SJCRH30 (cell line): ENCODE results near the gene CDK17. TPM values are rescaled to one million over a fixed set of nuclear protein-coding genes. Genes with fewer than 3 reads are reported as not detected.

Experiments used
- DNase-seq, 2 experiments: peaks; one replicate each; pipeline ENCODE4 v3.0.0-alpha.2; 2015 to 2020
- H3K27ac ChIP-seq: fragments of 250-450 bp; sonication (Bioruptor Pico); 2 replicates; pipeline ENCODE4 v1.5.1; 2020; ENCODE audit warnings: mild to moderate bottlenecking, moderate library complexity
- H3K27me3 ChIP-seq: fragments of 250-450 bp; sonication (Bioruptor Pico); 2 replicates; pipeline ENCODE4 v1.5.1; 2020; ENCODE audit warnings: mild to moderate bottlenecking, moderate library complexity
- H3K36me3 ChIP-seq: fragments of 250-450 bp; sonication (Bioruptor Pico); 2 replicates; pipeline ENCODE4 v1.5.1; 2020; ENCODE audit warnings: mild to moderate bottlenecking, moderate library complexity
- H3K4me1 ChIP-seq: fragments of 250-450 bp; sonication (Bioruptor Pico); 2 replicates; pipeline ENCODE4 v1.5.1; 2020; ENCODE audit warnings: mild to moderate bottlenecking, moderate library complexity
- H3K4me3 ChIP-seq: fragments of 250-450 bp; sonication (Bioruptor Pico); 2 replicates; pipeline ENCODE4 v1.5.1; 2020; ENCODE audit warnings: mild to moderate bottlenecking, moderate library complexity
- H3K9me3 ChIP-seq: fragments of 250-450 bp; sonication (Bioruptor Pico); replicated peaks from 2 replicates; pipeline ENCODE4 v1.5.1; 2020; ENCODE audit warnings: mild to moderate bottlenecking, moderate library complexity
- total RNA-seq: library from RNA; depleted of rRNA; stranded (reverse); fragments of >200 nt; shearing (Covaris generic); gene quantifications from 2 replicates; pipeline ENCODE4 v1.2.3, GENCODE V29; 2014

The CDK17 gene
- total RNA-seq, 1 experiment from 2014 or later = 28.0 TPM

DNA sequence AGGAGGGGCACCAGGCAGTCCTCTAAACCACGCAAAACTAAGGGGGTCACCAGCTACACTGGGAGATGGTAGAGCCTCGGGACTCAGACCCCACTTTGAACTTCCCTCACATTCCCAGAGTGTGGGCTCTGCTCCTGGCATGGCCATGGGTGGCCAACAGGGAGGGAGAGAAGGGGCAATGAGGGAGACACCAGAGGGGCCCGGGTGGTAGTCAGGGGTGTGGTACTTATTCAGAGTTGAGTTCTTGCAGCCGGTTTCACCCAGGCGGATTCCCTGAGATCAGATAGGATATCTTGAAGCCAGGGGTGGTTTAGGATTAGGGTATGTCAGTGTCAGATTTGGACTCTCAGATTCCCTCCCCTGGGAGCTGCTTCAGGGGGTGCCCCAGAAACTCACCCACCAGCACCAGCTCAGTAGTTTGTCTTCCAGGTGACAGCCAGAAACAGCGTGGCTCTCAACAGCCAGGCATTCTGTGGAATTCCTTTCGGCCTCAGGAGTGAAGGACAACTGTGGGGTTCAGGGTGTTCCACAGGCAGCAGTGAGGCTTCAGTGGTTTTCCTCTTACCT, 150.0 kb downstream of the CDK17 start:
- no peaks in the 10 kb centered on the region for H3K4me1 ChIP-seq
- no peaks in the 10 kb centered on the region for H3K9me3 ChIP-seq
- H3K36me3 ChIP-seq = peaks cover 56% of the 10 kb centered on the region
- H3K4me3 ChIP-seq = no peak overlapping the region
- H3K27me3 ChIP-seq = no peaks in the 10 kb centered on the region
- no peak overlapping the region for H3K27ac ChIP-seq
- no peak for DNase-seq

DNA sequence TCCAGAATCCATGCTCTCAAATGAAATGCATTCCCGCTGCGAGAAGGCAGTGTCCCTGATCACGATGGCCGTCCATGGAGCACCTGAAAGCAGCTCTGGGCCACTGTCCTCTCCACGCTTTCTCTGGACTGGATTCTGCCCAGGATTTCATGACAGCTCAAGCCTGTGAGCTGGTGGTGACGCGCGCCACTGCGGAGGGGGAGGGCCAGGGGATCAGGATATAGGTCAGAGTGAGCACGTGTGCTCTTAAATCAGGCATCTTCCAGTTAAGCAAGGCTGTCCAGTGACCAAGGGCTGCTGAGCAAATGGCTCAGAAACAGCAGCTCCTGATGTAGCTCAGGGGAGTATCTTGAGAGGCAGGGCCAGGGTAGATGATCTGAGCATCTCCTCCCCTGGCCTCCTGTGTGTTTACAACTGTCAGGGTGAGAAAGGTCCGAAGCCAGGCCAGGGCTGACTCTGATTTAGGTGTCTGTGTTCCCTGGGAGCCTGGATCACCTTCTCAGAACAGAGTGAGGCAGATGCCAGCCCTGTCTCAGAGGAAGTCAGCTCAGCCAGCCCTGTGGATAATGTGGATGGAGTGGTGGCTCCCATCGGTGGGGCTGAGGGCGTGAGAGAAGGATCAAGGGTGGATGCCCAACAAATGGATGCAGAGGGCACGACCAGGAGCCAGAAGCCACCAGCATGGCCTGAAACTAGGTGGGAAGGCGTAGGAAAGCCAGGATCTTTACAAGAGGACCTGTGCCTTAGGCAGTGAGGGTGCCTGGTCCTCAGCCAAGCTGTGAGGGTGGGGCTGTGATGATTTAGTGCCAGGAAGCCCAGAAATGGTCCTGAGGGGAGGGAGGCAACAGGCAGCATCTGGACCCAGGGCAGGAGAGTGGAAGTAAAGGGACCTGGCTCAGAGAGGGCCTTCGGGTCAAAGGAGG, 150.8 kb downstream of the CDK17 start:
- Histone ChIP-seq H3K27ac (no peak overlapping the region), H3K4me1 (no peaks in the 10 kb centered on the region), H3K4me3 (no peak overlapping the region), H3K9me3 (no peaks in the 10 kb centered on the region), H3K36me3 (peaks cover 56% of the 10 kb centered on the region), H3K27me3 (no peaks in the 10 kb centered on the region)
- DNase-seq = no peak

DNA sequence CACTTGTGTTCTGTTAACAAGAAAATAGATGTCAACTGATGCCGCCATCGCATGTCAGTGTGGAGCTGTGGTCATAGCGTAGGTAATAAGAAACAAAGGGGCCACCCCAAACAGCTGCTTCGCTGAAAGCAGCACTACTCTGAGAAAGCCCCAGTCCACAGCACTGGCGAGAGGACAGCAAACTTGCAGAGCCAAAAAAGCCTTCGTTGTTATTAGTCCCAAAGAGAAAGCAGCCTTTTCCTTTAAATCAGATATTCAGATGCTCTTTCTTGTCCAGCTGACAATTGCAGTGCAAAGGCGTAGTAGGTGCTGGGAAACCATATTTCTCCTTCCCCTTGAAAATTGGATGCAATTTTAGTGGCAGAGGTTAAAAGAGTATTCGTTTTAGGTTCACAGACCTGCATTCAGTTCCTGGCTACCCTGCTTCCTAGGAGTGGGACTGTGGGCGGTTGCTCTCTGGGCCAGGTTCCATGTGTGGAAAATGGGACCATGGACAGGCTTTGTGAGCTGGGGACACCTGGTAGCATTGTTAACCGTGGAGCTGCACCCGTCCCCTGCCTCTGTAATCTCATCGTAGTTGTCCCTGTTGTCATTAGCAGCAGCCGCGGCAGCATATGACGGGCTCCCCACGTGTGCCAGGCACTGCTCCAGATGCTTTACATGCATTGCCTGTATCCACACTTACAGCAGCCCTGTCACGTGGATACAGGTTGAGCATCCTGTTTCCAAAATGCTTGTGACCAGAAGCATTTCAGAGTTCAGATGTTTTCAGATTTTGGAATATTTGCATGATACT, 151.9 kb downstream of the CDK17 start:
- no peak for DNase-seq
- Histone ChIP-seq H3K4me3 (no peak overlapping the region), H3K36me3 (peaks cover 52% of the 10 kb centered on the region), H3K4me1 (no peaks in the 10 kb centered on the region), H3K27ac (no peak overlapping the region), H3K27me3 (no peaks in the 10 kb centered on the region), H3K9me3 (no peaks in the 10 kb centered on the region)

DNA sequence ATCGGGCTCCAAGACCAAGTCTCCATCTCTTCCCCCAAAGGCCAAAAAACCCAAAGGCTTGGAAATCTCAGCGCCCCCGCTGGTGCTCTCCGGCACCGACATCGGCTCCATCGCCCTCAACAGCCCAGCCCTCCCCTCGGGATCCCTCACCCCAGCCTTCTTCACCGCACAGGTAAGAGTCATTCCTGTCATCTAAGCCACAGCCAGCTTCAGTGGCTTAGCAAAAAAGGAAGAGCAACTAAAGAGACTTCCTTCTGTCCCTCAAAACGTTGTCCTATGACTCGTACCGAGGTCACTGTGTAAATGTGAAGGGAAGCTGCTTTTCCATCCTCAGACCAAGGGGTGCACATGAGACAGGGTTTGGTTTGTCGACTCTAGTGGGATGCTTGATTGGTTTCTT, 152.7 kb downstream of the CDK17 start:
- H3K9me3 ChIP-seq = no peaks in the 10 kb centered on the region
- no peak for DNase-seq
- no peaks in the 10 kb centered on the region for H3K4me1 ChIP-seq
- no peaks in the 10 kb centered on the region for H3K27me3 ChIP-seq
- no peak overlapping the region for H3K4me3 ChIP-seq
- no peak overlapping the region for H3K27ac ChIP-seq
- peaks cover 45% of the 10 kb centered on the region for H3K36me3 ChIP-seq

DNA sequence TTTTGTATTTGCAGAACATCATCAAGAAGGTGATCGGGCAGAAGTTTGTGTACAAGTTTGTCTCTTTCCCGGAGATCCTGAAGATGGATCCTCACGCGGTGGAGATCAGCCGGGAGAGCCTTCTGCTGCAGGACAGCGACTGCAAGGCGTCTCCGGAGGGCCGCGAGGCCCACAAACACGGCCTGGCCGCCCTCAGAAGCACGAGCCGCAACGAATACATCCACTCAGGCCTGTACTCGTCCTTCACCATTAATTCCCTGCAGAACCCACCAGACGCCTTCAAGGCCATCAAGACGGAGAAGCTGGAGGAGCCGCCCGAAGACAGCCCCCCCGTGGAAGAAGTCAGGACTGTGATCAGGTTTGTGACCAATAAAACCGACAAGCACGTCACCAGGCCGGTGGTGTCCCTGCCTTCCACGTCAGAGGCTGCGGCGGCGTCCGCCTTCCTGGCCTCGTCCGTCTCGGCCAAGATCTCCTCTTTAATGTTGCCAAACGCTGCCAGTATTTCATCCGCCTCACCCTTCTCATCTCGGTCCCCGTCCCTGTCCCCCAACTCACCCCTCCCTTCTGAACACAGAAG, 153.2 kb downstream of the CDK17 start:
- H3K27me3 ChIP-seq = no peaks in the 10 kb centered on the region
- H3K9me3 ChIP-seq = no peaks in the 10 kb centered on the region
- H3K36me3 ChIP-seq = peaks cover 40% of the 10 kb centered on the region
- no peak overlapping the region for H3K27ac ChIP-seq
- no peak overlapping the region for H3K4me3 ChIP-seq
- DNase-seq = no peak
- H3K4me1 ChIP-seq = no peaks in the 10 kb centered on the region

DNA sequence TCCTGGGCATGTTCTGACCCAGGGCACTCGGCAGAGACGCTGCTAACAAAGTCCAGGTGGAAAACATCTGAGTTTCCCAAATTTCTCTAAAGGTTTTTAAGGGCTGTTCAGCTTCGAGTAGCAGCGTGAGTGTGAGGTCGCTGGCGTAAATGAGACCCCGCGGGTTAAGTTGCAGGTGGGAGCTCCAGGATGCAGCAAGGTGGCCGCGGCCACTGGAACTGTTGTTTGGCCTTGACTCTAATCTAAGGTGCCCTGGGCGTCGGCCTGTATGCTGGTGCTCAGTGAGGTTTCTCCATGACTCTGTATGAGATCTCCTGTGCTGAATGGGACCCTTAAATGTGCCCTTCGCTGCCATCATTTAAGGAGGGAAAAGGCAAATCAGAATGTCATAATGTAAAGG, 155.4 kb downstream of the CDK17 start:
- Histone ChIP-seq H3K27me3 (no peaks in the 10 kb centered on the region), H3K27ac (no peak overlapping the region), H3K4me3 (no peak overlapping the region), H3K4me1 (no peaks in the 10 kb centered on the region), H3K9me3 (no peaks in the 10 kb centered on the region), H3K36me3 (peaks cover 24% of the 10 kb centered on the region)
- DNase-seq = no peak

DNA sequence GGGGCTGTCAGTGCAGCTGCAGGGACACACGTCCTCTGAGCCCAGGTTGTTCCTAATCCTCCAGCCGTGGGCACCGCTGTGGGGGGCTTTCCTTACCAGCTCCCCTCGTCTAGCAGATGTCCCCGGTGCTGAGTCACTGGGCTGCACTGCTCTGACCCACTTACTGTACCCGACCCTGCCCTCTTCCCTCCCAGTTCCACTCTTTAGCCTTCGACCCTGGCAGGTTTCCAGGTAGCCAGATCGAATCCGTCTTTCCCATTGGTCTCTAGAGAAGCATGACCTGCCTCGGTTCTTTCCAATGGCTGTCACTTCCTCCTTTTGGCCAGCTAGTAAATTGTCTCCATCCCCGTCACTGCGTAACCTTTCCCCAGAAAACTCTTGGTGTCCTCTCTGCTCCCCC, 157.6 kb downstream of the CDK17 start:
- H3K4me1 ChIP-seq = no peaks in the 10 kb centered on the region
- H3K36me3 ChIP-seq = peaks cover 6% of the 10 kb centered on the region; the same call in 1 of the 2 replicates
- no peak for DNase-seq
- no peak overlapping the region for H3K4me3 ChIP-seq
- H3K27ac ChIP-seq = no peak overlapping the region
- H3K9me3 ChIP-seq = no peaks in the 10 kb centered on the region
- H3K27me3 ChIP-seq = no peaks in the 10 kb centered on the region

DNA sequence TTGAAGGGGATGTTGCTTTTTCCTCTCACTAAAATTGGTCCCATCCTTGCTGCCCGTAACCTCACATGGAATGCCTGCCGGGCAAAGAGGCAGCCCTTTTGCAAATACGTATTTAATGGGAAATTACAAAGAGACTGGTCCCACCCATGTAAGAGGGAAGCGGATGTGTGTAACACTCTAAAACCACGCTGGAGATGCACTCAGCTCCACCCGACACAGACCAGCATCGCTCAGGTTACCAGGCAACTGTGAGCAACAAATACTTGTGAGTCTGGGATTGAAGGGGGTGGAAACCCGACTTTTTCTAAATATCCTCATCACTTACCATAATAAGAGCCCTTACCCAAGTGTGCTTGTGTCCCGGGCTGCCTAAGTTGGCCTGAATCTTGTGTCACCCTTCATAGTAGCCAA, 158.4 kb downstream of the CDK17 start:
- no peak for DNase-seq
- H3K4me3 ChIP-seq = no peak overlapping the region
- no peak overlapping the region for H3K27ac ChIP-seq
- H3K4me1 ChIP-seq = no peaks in the 10 kb centered on the region
- H3K27me3 ChIP-seq = no peaks in the 10 kb centered on the region
- peaks cover 3% of the 10 kb centered on the region; the same call in 1 of the 2 replicates for H3K36me3 ChIP-seq
- no peaks in the 10 kb centered on the region for H3K9me3 ChIP-seq

DNA sequence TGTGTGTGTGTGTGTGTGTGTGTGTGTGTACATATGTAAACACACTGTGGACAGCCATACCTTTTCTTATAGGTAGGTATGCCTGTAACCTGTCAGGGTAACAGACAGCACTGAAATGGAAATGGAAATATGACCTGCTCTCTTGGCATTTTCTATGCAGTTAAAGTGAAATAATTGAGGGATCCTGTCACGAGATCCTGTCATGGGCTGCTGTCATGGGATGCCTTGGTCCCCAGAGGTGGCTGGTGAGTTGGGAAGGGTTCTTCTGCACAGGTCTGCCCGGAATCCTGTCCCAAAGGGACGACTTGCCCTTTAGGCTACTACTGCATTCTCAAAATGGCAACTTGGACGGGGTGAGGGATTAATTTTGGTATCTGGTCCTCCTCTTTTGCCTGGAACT, 158.8 kb downstream of the CDK17 start:
- Histone ChIP-seq H3K4me3 (no peak overlapping the region), H3K27ac (no peak overlapping the region), H3K9me3 (no peaks in the 10 kb centered on the region), H3K36me3 (peaks cover 2% of the 10 kb centered on the region; the same call in 1 of the 2 replicates), H3K27me3 (no peaks in the 10 kb centered on the region), H3K4me1 (no peaks in the 10 kb centered on the region)
- DNase-seq = no peak

DNA sequence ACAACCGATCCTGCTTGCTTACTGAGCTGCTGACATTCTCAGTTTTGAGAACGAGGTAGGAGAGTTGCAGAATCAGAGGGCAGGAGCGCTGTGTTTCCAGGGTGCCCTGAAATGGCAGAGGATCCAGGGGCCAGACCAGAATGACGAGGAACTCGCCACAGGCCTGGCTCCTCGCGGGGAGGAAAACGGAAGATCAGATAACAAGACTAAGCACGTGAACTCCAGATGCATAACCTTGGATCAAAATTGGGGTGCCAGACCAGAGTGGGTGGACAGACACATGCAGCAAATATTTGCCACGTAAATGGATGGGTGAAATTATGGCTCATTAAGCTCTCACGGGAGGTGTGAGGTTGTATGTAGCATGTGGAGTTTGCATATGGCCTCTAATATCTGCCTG, 159.6 kb downstream of the CDK17 start:
- Histone ChIP-seq H3K4me1 (no peaks in the 10 kb centered on the region), H3K27ac (no peak overlapping the region)
- no peak for DNase-seq

DNA sequence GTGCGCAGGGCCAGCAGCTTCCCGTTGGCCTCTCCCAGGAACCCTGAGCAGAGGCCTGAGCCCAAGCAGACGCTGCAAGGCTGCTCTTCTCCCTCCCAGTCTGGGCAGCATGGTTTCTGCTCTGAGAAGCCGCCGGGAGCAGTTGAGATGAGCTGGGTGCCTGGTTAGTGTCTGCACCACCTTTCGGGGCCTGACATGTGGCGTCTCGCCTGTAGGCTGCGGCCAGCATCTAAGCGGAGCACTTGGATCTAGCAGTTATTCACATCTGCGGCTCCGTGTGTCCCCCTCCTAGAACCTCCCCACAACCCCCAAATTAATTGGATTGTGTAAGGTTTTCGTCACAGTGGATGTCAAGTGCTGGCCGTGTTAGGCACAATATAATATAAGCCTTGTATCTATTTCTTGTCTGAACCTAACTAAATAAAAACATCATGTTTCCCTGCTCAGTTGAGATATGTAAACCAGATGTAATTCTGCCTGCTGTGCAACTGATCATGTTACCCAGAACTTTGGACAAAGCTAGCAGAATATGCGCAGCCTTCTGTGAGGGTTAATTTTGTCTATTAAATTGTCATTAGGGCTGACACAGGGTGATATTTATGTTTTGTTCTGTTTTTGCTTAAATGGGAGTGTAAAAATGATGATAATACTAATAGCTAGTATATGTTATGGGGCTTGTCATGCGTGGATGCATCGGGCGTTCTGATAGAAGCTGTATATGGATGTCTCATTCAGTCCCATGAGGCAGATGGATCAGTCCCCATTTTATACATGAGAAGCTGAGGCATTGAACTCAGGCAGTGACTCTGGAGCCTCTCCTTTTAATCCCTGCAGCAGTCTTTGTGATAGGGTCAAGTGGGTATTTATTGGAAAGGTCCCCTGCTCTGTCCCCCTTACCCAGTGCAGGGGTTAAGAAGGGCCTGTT, 160.3 kb downstream of the CDK17 start:
- Histone ChIP-seq H3K4me1 (no peaks in the 10 kb centered on the region), H3K9me3 (no peaks in the 10 kb centered on the region), H3K36me3 (peaks cover 14% of the 10 kb centered on the region), H3K4me3 (no peak overlapping the region), H3K27me3 (no peaks in the 10 kb centered on the region), H3K27ac (no peak overlapping the region)
- DNase-seq = no peak

More for the DNA sequence above, 159.6 kb downstream of the CDK17 start:
- Histone ChIP-seq H3K9me3 (no peaks in the 10 kb centered on the region), H3K36me3 (peaks cover 9% of the 10 kb centered on the region), H3K27me3 (no peaks in the 10 kb centered on the region), H3K4me3 (no peak overlapping the region)

DNA sequence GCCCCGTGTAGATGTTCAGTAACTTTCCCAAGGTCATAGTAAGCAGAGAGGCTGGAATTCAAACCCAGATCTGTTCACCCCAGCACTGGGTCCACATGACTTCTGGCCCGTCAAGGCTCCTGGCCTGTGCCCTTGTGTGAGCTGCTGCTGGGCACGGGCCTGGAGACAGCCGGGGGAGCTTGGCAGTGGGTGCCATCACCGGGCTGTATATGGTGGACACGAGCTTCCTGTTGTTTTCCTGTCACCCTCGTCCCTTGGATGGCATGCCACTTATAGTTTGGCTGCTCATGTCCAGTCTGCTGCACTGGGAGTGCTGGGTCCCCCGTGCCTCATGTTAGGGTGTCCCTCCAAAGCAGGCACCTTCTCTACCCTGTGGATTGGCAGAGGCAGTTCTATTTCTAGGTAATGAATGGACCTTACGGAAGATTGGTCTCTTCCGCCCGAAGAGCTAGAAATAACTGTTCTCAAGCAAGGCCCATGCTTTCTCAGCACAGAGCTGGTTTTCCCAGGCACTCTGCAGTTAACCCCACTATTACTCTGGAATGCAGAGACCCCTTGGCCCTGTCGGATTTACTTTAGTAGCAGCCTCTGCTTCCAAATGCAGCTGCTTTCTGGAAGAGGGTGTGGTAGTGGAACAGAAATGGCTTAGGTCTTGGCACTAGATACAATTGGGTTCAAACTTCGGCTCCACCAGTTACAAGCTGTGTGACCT, 161.7 kb downstream of the CDK17 start:
- no peak for DNase-seq
- H3K4me1 ChIP-seq = no peaks in the 10 kb centered on the region
- no peak overlapping the region for H3K4me3 ChIP-seq
- H3K27ac ChIP-seq = no peak overlapping the region
- no peaks in the 10 kb centered on the region for H3K27me3 ChIP-seq
- no peaks in the 10 kb centered on the region for H3K9me3 ChIP-seq
- H3K36me3 ChIP-seq = peaks cover 14% of the 10 kb centered on the region

DNA sequence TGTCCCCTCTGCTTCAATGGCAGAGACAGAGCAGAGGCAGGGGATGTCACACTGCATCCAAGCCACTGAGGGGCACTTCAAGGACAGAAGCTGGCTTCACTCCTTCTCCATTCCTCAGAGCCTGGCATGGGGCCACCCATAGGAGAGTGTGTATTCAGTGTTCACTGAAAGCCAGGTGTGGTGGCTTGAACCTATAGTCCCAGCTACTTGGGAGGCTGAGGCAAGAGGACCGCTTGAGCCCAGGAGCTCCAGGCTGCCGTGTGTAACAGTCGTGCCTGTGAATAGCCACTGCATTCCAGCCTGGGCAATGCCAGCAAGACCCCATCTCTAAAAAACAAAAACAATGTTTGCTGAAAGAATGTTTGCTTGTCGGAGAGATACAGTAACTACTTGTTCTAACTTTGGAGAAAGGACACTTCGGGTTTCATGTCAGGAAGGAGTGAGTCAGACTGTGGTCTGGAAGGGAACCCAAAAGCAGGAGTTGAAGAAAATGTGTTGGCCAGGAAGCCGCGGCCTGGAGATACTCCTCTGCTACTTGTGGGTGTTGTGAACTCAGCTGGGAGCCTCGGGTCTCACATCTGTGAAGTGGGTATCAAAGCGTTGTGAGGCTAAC, 162.7 kb downstream of the CDK17 start:
- Histone ChIP-seq H3K4me3 (no peak overlapping the region), H3K9me3 (no peaks in the 10 kb centered on the region), H3K27me3 (no peaks in the 10 kb centered on the region), H3K4me1 (no peaks in the 10 kb centered on the region), H3K36me3 (peaks cover 14% of the 10 kb centered on the region), H3K27ac (no peak overlapping the region)
- DNase-seq = no peak
